Measurements from ENCODE around the gene APMAP. TPM values are rescaled to one million over a fixed set of nuclear protein-coding genes. Genes with fewer than 3 reads are reported as not detected.
"Not testable (repeated sequence)": the region's sequence is repeated elsewhere in the genome, so short reads cannot be mapped to it uniquely, and the experiment has no call there.

APMAP gene
- polyA plus RNA-seq, 12 donors: 39.8 to 71.9 (median 46.5) TPM; not detected in 1

DNA sequence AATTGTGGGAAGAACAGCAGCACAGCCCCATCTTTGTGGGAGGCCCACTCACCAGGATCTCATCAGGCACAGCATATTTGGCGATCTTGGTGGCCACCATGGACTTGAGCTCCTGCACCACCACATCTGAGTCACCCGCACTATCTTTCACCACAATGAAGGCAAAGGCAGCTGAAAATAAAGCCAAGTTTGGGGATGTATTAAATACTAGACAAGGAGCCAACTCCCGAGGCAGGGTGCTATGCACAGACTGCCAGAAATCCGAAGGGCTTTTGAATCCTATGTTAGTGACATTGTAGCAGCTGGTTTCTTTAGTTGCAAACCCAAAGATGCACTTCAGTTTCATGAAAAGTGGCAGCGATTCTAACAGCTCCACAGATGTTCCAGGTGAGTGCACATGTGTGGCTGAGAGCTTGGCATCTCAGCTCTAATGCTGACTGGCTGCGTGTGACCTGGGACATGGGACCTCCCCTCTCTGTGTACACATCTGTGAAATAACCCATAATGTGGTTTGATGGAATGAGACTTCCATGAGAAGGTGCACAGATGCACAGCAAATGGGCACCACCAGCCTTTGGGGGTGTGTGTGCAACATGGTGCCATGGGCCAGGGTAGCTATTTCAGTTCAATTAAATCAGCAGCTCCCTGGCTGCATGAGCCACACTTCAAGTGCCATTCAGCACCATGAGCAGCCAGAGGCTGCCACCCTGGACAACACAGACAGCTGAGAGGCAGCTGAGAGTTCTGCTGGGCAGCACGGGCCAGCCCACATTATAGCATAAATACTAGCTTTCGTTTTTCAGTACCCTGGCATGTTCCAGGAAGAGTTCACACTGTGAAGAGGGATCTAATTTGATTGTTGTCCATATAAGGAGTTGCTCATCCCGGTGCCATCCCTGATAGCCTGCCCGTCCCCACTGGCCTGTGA is 16.9 kb upstream of the APMAP start:
- DNase-seq: no peak

GRCh38 chr20:25008388-25009217 is 16.1 kb upstream of the APMAP start:
- no peak for DNase-seq

DNA sequence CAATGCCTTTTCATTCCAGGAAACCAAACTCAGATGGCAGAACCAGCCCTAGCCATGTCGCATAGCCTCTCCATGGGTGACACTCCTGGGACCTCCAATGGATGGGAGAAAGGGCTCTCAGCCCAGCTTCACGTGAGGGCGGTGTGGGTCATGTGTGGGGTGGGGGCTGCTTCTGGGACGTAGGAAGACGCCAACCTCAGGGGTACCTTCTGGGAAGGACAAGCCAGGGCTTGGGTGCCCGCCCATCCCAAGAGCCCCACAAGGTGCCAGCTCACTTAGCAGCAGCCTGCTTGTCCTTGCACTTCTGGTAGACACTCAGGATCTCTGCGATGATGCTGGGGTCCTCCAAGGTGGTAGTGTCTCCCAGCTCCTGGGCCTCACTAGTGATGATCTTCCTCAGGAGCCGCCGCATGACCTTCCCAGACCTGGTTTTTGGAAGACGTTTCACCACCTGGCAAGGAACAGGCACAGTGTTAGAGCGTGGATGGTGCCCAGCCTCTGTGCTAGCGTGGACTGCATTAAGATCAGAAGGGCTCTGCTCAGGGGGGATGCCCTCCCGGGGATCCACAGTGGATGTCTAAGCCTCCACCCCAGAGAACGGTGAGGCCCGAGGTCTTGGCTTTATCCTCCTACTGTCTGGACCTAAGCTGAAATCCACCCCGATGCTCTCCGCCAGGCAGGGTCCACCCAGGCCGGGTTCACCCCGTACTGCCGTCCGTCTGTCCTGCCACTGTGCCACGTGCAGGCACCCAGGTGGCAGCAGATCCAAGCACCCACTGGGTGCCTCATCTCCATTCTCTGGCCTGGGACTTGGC is 15.1 kb upstream of the APMAP start:
- DNase-seq: no peak

- DNase-seq: no peak
Measured at GRCh38 chr20:25006431-25007167, 14.0 kb upstream of the APMAP start.

GRCh38 chr20:25005661-25006060 is 13.1 kb upstream of the APMAP start:
- no peak for DNase-seq

DNA sequence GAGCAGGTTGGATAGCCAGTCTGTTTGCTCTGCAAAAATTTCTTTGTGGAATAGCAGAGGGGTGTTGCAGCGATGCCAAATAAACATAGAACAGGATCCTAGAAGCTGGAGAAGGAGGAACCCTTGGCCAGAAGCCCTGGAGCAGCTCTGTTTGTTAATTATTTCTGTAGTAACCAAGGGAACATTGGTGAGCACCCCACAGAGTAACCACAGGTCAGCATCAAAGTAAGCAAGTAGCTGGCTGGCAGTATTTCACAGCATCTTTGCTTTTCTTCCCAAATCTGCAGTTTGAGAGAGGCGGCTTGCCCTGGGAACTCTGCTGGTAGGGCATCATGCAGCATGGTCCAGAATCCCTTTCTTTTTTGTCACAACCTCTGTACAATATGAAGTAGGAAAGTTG is 12.7 kb upstream of the APMAP start:
- peak; percentile 25 for DNase-seq

- DNase-seq: no peak
Measured at GRCh38 chr20:25003002-25003401, 10.5 kb upstream of the APMAP start.

DNA sequence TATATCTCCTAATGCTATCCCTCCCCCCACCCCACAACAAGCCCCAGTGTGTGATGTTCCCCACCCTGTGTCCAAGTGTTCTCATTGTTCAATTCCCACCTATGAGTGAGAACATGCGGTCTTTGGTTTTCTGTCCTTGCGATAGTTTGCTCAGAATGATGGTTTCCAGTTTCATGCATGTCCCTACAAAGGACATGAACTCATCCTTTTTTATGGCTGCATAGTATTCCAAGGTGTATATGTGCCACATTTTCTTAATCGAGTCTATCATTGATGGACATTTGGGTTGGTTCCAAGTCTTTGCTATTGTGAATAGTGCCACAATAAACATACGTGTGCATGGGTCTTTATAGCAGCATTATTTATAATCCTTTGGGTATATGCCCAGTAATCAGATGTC is 8.8 kb upstream of the APMAP start:
- DNase-seq: not testable (repeated sequence)

- DNase-seq: no peak
Measured at GRCh38 chr20:25000268-25000801, 7.8 kb upstream of the APMAP start.

GRCh38 chr20:24999568-24999967 is 7.0 kb upstream of the APMAP start:
- no peak for DNase-seq

DNA sequence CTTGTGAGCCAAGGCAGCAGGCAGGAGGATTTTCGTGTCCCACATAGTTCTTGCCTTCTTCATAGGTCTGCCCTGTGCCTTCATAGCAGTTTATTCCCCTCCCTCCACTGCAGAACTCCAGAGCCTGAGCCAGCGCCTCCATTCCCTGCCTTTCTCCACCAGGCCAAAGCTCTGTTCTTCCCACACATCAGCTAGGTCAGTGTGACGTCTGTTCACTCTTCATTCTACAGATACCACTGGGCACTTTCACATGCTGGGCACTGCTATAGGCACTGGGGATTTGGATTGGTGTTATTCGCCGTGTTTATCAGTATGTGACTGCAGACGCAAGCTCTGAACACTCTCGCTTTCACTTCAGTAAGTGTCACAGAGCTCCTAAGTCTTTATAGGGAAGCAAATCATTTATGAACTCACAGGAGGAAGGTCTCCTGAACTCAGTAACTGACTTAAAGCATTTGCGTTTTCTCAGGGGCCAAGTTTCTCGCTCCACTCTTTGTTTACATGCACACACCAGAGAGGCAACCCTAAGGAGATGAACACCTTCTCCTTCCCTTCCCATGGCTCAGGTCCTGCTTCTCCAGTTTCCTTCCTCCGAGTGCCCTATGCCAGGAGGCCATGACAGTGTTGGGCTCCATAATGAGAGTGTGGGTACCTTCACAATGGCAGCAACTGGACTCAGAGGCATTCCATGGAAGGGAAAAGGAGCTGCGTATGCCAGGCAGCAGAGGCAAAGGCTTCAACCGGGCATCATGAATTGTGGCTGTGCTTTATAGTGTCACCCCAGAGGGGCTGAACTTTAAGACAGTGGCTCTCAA is 6.3 kb upstream of the APMAP start:
- no peak for DNase-seq

GRCh38 chr20:24998121-24998520 is 5.6 kb upstream of the APMAP start:
- DNase-seq: no peak

DNA sequence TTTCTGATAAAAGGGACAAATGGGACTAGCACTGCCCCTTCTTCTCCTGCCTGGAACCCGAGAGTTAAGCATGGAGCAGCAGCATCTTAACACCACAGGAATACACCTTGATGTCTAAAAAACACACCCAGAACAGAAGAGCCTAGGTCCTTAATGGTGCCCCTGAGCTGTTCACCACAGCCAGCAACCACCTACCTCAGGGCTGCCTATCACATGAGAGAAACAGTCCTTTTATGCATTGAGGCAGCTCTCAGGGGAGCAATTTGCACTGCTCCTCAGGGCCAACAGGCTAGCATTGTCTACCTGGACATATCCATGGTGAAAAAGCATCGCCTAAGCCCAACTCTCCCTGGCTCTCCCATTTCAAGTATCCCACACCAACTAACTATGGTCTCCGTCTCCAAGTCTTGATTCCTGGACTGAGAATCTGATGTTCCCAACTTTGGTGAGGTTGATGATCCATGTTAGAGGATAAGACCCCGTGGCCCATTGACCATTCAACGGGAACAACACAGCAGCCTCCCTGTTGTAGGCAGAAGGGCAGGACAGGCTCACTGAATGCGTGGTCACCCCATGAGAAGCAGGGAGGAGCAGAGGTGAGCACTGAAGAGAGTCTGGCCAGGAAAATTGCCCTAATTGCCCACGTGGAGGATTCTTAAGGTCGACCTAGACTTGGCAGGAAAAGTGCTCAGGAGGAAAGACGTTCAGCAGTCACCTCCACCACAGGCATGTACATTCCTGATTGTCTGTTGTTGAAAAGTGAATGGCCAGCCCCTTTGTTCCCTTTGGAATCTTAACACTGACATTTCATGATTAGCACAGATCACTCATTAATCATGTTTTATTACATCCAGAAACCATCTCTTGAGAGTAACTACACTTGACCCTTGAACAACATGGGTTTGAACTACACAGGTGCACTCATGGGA is 4.2 kb upstream of the APMAP start:
- no peak for DNase-seq

DNA sequence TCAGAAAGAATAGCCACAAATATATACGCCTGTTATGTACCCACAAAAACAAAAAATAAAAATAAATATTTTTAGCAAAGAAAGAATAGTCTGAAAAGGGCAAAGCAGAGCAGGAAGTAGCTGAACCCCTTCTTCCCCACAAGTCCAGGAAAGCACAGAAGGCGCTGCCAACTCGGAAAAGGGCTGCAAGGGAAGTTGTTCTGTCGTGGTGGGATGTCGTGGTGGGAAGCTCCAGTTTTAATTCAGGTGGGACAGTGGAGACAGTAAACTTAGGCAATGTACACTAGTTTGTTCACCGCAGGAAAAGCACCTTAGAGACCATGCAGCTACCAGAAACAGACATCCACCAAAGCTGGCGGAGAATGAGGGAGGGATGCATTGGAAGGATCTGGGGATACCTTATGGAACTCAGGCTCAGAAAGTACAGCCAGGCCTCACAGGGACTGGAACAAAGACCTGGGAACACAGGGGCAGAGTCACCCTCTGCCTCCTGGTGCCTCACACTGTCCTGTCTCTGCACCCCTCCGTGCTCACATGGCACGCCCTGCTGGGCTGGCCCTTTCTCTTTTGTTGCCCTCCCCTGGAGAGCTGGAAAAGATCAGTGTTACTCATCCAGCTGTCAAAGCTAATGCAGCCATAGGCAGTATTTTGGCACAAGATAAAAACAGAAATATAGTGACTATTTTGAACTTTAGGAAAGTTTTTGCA is 3.3 kb upstream of the APMAP start:
- DNase-seq: no peak

DNA sequence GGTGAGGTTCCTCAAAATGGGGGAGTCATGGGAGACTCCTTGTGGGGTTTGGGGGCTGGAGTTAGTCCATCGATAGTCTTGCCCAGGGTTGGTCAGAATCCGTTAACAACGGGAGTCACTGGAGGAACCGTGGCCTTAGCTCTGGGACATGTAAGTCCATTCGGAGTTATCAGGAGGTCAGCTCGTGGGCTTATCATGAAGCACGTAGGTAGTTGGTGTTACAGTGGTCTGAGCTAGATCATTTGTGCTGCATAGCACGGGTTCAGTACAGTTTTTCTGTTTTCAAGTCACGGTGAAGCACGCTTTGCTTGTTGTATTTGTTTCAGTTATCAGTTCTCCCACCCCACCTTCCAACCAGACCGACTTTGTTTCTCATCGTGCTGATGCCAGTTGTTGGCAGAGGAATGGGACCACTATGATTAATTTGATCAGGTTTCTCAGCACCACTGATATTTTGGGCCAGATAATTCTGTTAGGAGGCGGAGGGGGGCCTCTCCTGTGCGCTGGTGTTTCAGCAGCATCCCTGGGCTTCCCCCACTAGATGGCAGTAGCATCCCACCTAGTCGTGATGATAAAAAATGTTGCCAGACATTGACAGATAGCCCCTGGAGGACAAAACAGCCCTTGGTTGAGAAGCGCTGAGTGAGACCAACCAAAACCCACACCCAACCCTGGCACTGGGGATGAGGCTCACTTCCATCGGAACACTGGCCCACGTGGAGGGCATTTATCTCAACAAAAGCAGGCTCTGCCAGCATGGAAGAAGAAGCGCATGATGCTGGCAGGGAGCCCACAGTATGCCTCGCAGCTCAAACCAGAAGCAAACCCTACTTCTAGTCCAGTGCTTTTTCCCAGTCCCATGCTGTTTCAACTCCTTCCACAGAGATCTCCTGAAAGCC is 2.2 kb upstream of the APMAP start:
- peak; percentile 86 for DNase-seq

- DNase-seq: no peak
Measured at GRCh38 chr20:24994186-24994465, 1.6 kb upstream of the APMAP start.

Measured in muscle of arm (tissue), 12 donors.